ENCODE results near the gene ZSWIM1.

GRCh38 chr20:45924391-45925261 lies 43.6 kb downstream of the ZSWIM1 start:
- no peak for TF ChIP-seq POLR2A (IDR thresholded peaks at IDR 0.05)
- no peak for TF ChIP-seq CTCF (IDR thresholded peaks at IDR 0.05)
